ENCODE data around the gene ANGEL1.

Gene ANGEL1

GRCh38 chr14:76763096-76764041 lies 49.3 kb downstream of the ANGEL1 start:
- DNase-seq: no peak

DNA sequence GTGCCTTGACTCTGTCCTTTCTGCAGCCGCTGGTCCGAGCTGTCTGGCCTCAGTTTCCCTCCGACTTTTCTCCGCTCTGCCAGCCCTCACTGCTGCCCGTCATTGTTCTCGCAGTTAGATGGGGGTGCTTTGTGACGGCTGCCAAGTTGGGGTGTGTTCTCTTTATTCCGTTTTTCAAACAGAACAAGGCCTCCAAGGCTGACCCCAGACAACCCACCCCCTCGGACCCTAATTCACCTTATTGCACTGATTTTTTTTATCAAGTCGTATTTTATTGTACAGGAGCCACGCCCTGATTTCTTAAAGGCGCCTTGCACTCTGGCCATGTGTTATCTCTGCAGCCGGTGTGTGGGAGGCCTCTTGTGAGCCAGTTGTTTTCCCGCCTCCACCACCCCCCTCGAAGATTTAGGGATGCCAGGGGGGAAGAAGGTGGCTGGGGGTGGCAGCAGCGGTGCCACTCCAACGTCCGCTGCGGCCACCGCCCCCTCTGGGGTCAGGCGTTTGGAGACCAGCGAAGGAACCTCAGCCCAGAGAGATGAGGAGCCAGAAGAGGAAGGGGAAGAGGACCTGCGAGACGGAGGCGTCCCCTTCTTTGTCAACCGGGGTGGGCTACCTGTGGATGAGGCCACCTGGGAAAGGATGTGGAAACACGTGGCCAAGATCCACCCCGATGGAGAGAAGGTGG lies 50.1 kb downstream of the ANGEL1 start:
- no peak for DNase-seq

DNA sequence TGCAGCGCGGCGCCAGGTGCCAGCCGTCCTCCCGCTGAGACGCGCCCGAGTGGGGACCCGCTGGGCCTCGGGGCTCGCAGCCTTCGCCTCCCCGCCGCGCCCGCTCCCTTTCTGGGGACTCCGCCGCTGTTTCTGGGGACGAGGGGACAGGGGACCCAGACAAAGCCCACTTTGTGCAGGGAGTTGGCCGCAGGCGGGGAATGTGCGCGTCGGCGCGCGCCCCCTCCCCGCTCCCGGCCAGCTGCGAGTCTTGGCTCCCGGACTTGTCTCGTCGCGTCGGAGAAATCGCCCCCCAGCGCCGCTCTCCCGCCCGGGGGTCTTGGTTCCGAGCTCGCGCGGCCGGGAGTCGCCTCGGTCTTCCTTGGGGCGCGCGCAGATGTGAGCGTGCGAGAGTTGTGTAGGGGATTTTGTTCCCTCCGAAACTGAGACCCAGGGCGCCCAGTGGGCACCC lies 50.7 kb downstream of the ANGEL1 start:
- DNase-seq: no peak

DNA sequence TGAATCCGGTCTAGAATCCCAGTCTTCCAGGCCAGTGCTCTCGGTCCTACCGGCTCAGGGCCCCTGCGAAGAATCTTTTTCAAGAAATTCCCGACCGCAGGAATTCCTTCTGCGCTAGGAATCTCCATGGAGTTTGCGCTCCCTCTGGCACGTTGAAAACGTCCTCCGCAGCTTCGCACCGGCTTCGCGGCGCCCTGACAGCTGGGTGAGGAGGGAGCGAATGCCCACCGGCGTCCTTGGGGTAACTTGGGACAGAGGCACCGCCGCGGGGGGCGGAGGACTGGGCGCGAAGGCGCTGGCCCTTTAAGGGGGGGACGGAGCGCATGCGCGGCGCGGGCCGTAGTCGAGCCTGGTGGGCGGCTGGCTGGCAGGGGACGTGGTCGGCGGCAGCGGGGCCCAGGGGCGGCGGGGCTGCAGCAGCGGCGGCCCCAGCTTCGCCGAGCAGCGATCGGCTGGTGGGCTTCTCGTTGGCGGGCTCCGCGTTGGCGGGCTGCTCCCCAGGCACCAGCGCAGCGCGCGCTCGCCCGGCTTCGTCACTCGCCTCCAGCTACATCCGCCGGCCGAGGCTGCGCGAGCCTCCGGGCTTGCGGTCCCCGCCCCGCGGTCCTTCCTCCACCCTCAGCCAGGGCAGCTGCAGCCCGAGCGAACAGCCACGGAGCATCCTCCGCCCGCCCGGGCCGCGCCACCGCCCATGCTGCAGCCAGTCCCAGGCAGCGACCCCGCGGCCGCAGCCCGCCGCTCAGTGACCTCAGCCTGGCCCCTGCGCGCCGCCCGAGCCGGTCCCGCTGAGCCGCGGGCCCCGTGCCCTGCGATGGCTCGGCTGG lies 51.3 kb downstream of the ANGEL1 start, which contains the start of gene VASH1:
Gene VASH1 (plus strand): TSS at position 333 of the 824 bp plus-strand sequence. CDS start 1,354 bp downstream, outside the sequence.
- DNase-seq: peak; percentile 62 to 81

- DNase-seq: no peak
These were observed 52.1 kb downstream of the ANGEL1 start for GRCh38 chr14:76760331-76761135.

DNA sequence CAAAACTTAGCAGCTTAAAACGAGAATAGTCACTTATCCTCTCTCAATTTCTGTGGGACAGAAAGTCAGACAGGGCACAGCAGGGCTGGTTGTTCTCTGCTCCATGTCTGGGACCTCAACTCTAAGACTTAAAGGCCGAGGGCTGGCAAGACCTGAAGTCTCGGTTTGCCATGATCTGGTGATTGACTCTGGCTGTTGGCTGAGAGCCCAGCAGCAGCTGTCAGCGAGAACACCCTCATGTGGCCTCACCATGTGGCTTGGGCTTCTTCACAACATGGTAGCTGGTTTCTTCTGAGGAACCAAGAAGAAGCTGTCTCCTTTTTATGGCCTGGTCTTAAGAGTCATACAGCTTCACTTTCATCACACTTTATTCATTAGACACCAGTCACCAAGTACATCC lies 53.1 kb downstream of the ANGEL1 start:
- DNase-seq: peak in 1 of 2 experiments; percentile 35

DNA sequence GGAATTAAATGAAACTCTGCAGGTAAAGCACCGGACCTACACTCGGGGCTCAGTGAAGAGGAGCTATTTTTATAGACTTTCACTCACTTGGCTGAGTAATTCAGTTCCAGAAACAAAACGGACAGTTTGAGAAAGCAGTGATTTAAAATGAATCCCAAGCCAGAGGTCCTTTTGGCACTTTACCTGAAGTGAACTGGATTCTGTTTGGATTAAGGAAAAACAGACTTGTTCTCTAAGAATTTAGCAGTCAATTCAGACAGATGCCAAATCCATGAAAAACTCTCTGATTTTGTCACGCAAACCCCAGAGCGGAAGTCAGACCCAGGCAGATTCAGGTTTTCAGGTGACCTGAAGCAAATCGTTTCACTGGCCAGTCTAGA lies 56.3 kb downstream of the ANGEL1 start:
- no peak for DNase-seq

DNA sequence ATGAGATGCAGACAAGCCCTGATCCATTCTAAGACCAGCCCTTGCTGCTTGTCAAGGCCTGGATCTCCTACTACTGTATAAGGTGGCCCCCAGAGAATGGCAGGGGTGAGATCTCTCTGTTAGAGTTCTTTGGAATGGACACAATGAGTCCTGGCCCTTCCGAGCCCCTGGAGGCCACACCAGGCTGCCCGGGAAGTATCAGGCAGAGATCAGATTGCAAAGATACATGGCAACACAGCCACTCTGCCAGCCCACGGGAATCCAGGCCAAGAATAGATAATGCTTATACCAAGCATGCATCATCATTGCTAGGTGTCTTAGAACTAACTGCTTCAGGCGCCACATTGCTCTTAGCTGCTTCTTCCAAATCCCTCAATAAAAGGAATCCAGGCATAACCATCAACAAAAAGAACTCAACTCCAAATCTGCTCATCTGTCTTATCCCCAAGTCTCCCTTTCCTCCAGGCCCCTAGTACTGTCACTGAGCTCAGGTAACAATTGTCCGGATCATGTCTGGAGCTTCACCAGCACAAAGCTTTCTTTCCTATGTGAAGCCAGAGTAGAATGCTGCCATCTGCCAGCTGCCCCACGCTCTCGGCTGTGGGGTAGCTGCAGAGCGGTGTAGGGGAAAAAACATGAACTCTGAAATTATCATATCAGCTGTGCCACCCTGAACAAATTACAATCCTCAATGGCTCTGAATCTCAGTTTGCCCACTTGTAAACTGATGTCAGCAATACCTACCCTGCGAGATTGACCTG lies 56.9 kb downstream of the ANGEL1 start:
- peak in 1 of 2 experiments; percentile 51 for DNase-seq

DNA sequence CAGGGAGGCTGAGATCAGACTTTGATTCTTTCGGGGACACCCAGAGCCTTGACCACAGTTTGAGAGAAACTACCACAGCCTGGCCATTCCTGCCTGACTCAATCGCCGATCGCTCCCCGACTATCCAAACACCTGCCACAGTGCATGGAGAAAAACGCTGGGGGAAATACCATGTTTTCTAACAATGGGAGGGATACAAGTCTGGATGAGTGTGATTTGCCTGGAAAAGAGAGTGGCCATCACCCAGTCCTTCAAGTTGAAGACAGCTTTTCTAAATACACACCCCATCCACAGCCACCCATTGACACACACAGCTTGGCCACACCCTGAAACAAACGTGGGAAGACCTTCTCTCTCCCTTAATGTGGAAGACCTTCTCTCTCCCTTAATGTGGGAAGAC lies 58.1 kb downstream of the ANGEL1 start:
- no peak for DNase-seq

DNA sequence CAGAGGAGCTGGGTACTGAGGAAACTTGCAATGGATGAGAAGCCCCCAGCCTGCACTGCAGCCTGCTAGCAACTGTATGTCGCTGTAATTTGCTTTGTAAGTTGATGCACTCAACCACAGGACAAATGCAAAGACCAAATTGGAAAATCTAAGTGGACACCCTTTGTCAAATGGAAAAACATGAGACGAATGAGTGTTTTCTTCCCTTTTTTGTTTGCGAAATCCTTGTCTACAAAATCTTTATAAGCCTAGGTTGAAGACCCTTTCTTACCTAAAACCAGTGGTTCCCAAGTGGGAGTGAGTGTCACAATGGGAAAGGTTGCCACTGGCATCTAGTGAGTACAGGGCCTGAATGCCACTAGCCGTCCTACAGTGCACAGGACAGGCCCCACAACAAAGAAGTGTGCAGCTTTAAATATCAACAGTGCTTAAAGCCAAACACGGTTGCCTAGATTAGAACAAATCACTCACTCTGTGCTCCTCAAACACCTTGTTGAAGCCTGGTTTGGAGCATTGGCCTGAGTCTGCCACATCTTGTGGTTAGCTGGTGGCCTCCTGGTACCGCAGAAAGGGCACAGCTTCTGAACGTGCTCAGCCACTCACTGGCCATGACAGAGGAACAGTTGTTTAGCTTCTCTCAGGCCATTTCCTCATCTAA lies 59.0 kb downstream of the ANGEL1 start:
- no peak for DNase-seq

- DNase-seq: peak in 1 of 2 experiments; percentile 84
These were observed 59.9 kb downstream of the ANGEL1 start for GRCh38 chr14:76752744-76753143.

DNA sequence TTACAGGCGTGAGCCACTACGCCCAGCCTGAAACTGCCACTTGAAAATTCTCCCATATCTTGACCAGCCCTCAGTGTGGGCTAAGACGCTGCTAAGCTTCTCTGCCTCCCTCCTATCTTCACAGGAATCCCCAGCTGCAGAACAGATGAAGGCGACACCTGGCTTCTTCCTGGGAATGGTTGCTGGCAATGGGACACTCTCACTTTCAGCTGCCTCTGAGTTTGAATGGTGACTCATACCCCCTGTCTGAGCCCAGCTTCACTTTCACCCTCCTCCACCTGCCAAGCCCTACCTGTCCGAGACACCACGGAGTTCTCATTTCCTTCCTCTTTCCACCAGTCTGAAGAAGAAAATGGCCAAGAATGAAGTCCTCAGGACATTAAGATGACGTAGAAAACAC lies 69.7 kb downstream of the ANGEL1 start:
- DNase-seq: peak in 1 of 2 experiments; percentile 50

DNA sequence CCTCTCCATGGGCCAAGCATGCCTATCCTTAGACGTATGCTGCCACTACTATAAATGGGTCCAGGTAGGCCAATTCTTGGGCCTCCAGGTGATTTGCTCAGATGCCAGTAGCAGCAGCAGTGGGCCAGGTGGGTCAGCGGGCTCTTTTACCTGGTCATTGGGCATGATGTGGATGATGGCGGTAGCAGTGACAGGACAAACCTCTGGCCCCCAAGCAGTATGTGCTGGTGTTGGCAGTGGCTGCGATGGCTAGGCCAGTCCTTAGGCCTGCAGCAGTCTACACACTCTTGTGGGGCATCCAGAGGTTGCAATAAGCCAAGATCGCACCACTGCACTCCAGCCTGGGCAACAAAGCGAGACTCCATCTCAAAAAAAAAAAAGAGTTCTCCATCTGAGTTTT lies 70.5 kb downstream of the ANGEL1 start:
- DNase-seq: no peak

- DNase-seq: no peak
These were observed 71.6 kb downstream of the ANGEL1 start for GRCh38 chr14:76741074-76741473.
